ENCODE results near the gene MCTP2.

DNA sequence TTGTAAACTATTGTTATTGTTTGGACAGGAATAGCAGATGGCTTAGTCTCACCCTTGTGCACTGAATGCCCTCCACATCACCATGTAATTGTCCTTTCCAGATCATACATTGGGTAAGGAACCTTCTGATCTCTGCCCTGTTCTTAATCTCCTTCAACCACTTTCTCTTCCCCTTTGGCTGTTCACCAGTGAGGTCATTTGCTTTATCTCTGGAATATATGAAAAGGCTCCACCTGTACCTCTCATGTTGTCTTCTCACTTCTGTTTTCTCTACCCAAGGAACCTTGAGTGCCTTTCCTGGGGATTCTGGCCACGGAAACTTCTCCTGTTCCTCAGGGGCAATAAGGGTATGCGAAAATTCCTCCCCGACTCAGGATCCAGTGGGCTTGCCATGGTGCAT, 28.5 kb downstream of the MCTP2 start:
- TF ChIP-seq, protein P1, sequence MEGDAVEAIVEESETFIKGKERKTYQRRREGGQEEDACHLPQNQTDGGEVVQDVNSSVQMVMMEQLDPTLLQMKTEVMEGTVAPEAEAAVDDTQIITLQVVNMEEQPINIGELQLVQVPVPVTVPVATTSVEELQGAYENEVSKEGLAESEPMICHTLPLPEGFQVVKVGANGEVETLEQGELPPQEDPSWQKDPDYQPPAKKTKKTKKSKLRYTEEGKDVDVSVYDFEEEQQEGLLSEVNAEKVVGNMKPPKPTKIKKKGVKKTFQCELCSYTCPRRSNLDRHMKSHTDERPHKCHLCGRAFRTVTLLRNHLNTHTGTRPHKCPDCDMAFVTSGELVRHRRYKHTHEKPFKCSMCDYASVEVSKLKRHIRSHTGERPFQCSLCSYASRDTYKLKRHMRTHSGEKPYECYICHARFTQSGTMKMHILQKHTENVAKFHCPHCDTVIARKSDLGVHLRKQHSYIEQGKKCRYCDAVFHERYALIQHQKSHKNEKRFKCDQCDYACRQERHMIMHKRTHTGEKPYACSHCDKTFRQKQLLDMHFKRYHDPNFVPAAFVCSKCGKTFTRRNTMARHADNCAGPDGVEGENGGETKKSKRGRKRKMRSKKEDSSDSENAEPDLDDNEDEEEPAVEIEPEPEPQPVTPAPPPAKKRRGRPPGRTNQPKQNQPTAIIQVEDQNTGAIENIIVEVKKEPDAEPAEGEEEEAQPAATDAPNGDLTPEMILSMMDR (conservative IDR thresholded peaks at IDR 0.05): no peak
- no peak for TF ChIP-seq ZFX (IDR thresholded peaks at IDR 0.05)

Measured in C4-2B (cell line).